ENCODE measurements around the gene NEK6.
A peak's percentile ranks its signal among the peaks of the same experiment; 100 is the strongest.

Gene NEK6

DNA sequence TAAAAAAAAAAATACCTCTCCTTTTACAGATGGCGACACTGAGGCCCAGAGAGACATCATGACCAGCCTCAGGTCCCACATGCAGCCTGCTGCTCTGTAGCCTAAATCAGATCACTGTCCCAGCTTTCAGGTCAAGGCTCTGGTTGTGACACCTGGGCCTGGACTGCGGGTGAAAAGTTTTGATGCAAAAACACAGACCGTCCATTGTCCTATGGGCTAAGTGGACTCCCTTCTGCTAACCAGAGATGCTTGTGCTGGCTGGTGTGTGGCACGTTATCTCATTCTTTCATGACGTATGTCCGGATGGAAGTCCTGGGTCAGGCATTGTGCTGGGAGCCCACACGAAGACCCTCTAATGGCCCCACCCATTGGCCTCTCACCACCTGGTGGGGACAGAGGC is 7.8 kb downstream of the NEK6 start (continued):
- TF ChIP-seq, protein P1, sequence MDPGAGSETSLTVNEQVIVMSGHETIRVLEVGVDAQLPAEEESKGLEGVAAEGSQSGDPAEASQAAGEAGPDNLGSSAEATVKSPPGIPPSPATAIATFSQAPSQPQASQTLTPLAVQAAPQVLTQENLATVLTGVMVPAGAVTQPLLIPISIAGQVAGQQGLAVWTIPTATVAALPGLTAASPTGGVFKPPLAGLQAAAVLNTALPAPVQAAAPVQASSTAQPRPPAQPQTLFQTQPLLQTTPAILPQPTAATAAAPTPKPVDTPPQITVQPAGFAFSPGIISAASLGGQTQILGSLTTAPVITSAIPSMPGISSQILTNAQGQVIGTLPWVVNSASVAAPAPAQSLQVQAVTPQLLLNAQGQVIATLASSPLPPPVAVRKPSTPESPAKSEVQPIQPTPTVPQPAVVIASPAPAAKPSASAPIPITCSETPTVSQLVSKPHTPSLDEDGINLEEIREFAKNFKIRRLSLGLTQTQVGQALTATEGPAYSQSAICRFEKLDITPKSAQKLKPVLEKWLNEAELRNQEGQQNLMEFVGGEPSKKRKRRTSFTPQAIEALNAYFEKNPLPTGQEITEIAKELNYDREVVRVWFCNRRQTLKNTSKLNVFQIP (CRISPR knock-in tag; IDR thresholded peaks at IDR 0.05; ENCODE audit: borderline replicate concordance, low read depth) = no peak

DNA sequence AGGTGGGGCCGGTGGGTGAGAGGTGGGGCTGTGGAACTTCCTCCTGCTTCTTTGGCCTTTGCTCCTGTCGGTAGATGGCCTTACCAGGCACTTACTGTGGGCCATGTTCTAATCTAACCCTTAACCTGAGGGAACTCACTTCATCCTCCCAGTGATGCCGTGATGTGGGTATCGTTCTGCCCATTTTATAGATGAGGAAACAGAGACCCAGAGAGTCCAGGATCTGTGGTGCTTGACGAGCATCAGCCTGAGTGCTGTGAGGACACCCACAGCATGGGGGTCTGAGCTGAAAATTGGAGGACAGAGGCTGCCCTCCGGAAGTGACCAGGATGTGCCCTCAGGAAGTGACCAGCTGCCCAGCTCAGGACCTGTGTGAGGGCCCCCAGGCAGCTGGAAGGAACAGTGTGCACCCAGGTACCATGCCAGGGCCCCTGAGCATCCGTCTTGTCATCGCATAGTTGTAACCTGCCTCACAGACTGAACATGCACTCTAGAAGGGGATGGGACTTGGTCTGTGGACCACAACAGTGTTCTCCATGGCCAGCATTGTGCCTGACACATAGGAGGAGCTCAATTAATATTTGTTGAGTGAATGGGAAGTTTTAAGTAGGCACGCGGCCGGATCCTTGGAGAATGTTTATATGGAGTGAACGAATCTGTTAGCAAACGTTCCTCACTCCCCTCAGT is 8.5 kb downstream of the NEK6 start:
- peak; percentile 31 for ATAC-seq
- TF ChIP-seq ZNF8 (CRISPR knock-in tag; IDR thresholded peaks at IDR 0.05) = no peak
- no peak for TF ChIP-seq RARB (CRISPR knock-in tag; IDR thresholded peaks at IDR 0.05)
- no peak for TF ChIP-seq ZFP3 (CRISPR knock-in tag; IDR thresholded peaks at IDR 0.05)

DNA sequence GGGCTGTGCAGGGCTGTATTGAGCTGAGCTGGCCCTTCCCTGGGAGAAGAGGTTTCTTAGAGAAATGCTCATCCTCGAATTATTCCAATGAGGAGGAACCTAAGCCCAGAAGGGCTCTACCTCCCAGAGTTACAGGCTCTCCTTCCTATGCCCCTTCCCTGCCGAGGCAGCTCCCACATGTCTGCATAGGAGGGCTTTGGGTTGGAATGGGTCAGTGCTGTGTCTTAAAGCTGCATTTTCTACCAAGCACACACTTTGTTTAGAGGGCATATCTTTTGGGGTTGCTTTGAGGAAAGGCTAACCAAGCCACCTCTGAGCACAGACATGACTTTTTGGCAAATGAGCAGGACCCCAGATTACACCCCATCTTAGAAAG is 9.1 kb downstream of the NEK6 start:
- ATAC-seq = peak; percentile 52
- TF ChIP-seq BACH2 (CRISPR knock-in tag; IDR thresholded peaks at IDR 0.05; ENCODE audit: borderline replicate concordance) (no peak), GLIS3 (CRISPR knock-in tag; IDR thresholded peaks at IDR 0.05) (no peak), ZFP30 (CRISPR knock-in tag; IDR thresholded peaks at IDR 0.05) (no peak), PPARA (CRISPR knock-in tag; IDR thresholded peaks at IDR 0.05; ENCODE audit: borderline replicate concordance) (no peak), OSR1 (CRISPR knock-in tag; IDR thresholded peaks at IDR 0.05) (no peak)
- TF ChIP-seq, protein P2, sequence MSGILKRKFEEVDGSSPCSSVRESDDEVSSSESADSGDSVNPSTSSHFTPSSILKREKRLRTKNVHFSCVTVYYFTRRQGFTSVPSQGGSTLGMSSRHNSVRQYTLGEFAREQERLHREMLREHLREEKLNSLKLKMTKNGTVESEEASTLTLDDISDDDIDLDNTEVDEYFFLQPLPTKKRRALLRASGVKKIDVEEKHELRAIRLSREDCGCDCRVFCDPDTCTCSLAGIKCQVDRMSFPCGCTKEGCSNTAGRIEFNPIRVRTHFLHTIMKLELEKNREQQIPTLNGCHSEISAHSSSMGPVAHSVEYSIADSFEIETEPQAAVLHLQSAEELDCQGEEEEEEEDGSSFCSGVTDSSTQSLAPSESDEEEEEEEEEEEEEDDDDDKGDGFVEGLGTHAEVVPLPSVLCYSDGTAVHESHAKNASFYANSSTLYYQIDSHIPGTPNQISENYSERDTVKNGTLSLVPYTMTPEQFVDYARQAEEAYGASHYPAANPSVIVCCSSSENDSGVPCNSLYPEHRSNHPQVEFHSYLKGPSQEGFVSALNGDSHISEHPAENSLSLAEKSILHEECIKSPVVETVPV (CRISPR knock-in tag; IDR thresholded peaks at IDR 0.05) = no peak

DNA sequence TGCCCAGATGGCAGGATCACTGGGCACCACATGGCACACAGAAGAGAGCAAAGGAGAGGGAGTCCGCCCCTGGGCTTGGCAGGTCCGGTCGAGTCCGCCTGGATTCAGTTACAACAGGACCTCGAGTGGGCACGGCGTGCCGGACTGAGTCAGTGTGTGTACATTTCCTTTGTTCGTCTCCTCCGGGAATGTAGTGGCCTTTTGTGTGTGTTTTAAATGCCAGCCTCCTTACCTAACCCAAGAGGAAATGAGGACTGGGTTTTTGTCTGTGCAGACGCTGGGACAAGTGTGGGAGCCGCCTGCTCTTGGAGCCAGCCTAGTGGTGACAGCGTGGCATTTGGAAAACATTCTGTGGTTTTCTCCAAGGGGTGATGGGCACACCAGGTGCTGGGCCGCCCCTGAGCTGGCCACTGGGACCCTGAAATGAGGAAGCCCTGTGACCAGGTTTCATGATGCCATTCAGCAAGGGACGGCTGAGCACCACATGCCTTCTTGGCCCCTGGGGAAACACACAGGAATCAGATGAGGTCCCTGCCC is 9.6 kb downstream of the NEK6 start:
- TF ChIP-seq ARNTL (CRISPR knock-in tag; IDR thresholded peaks at IDR 0.05; ENCODE audit: borderline replicate concordance, low read depth) (no peak), ZNF565 (CRISPR knock-in tag; conservative IDR thresholded peaks at IDR 0.05; ENCODE audit: low read depth) (no peak), TCF4 (CRISPR knock-in tag; IDR thresholded peaks at IDR 0.05; ENCODE audit: borderline replicate concordance) (no peak), ZNF70 (CRISPR knock-in tag; IDR thresholded peaks at IDR 0.05) (no peak), GLIS3 (CRISPR knock-in tag; IDR thresholded peaks at IDR 0.05) (no peak), ISL1 (CRISPR knock-in tag; IDR thresholded peaks at IDR 0.05) (no peak), ESRRG (CRISPR knock-in tag; IDR thresholded peaks at IDR 0.05) (no peak), ZNF8 (CRISPR knock-in tag; IDR thresholded peaks at IDR 0.05) (no peak)
- TF ChIP-seq, protein P2 (CRISPR knock-in tag; IDR thresholded peaks at IDR 0.05) = no peak
- TF ChIP-seq, protein P3, sequence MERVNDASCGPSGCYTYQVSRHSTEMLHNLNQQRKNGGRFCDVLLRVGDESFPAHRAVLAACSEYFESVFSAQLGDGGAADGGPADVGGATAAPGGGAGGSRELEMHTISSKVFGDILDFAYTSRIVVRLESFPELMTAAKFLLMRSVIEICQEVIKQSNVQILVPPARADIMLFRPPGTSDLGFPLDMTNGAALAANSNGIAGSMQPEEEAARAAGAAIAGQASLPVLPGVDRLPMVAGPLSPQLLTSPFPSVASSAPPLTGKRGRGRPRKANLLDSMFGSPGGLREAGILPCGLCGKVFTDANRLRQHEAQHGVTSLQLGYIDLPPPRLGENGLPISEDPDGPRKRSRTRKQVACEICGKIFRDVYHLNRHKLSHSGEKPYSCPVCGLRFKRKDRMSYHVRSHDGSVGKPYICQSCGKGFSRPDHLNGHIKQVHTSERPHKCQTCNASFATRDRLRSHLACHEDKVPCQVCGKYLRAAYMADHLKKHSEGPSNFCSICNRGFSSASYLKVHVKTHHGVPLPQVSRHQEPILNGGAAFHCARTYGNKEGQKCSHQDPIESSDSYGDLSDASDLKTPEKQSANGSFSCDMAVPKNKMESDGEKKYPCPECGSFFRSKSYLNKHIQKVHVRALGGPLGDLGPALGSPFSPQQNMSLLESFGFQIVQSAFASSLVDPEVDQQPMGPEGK (CRISPR knock-in tag; IDR thresholded peaks at IDR 0.05; ENCODE audit: borderline replicate concordance) = no peak
- peak; percentile 88 for ATAC-seq

DNA sequence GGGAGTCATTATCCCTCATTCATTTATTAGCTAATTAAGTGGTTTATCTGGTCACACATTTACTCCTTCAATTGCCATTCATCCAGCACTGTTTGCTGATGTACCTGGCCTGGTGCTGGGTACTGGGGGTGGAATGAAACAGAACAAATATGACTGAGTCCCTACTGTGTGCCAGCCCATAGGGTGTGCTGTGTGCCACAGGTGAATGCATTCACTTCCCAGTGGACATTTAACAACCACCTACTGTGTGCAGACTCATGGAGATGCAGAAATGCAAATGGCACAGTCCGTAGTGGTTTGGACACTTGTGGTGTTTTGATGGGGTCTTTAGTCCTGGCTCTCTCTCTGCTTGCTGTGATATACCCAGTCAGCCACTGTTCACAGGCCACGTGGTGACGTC is 10.5 kb downstream of the NEK6 start:
- no peak for ATAC-seq
- TF ChIP-seq SNAI2 (CRISPR knock-in tag; IDR thresholded peaks at IDR 0.05) (no peak), ZFP30 (CRISPR knock-in tag; IDR thresholded peaks at IDR 0.05) (no peak), ARNTL (CRISPR knock-in tag; IDR thresholded peaks at IDR 0.05; ENCODE audit: borderline replicate concordance, low read depth) (no peak), ZNF70 (CRISPR knock-in tag; IDR thresholded peaks at IDR 0.05) (no peak), ZNF8 (CRISPR knock-in tag; IDR thresholded peaks at IDR 0.05) (no peak), ZFP3 (CRISPR knock-in tag; IDR thresholded peaks at IDR 0.05) (no peak), ISL1 (CRISPR knock-in tag; IDR thresholded peaks at IDR 0.05) (no peak), PPARA (CRISPR knock-in tag; IDR thresholded peaks at IDR 0.05; ENCODE audit: borderline replicate concordance) (no peak), TCF4 (CRISPR knock-in tag; IDR thresholded peaks at IDR 0.05; ENCODE audit: borderline replicate concordance) (no peak), CSDC2 (CRISPR knock-in tag; IDR thresholded peaks at IDR 0.05) (no peak), ESRRG (CRISPR knock-in tag; IDR thresholded peaks at IDR 0.05) (no peak)
- TF ChIP-seq, protein P4, sequence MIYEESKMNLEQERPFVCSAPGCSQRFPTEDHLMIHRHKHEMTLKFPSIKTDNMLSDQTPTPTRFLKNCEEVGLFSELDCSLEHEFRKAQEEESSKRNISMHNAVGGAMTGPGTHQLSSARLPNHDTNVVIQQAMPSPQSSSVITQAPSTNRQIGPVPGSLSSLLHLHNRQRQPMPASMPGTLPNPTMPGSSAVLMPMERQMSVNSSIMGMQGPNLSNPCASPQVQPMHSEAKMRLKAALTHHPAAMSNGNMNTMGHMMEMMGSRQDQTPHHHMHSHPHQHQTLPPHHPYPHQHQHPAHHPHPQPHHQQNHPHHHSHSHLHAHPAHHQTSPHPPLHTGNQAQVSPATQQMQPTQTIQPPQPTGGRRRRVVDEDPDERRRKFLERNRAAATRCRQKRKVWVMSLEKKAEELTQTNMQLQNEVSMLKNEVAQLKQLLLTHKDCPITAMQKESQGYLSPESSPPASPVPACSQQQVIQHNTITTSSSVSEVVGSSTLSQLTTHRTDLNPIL (CRISPR knock-in tag; IDR thresholded peaks at IDR 0.05; ENCODE audit: low read depth) = no peak
- TF ChIP-seq, protein P5, sequence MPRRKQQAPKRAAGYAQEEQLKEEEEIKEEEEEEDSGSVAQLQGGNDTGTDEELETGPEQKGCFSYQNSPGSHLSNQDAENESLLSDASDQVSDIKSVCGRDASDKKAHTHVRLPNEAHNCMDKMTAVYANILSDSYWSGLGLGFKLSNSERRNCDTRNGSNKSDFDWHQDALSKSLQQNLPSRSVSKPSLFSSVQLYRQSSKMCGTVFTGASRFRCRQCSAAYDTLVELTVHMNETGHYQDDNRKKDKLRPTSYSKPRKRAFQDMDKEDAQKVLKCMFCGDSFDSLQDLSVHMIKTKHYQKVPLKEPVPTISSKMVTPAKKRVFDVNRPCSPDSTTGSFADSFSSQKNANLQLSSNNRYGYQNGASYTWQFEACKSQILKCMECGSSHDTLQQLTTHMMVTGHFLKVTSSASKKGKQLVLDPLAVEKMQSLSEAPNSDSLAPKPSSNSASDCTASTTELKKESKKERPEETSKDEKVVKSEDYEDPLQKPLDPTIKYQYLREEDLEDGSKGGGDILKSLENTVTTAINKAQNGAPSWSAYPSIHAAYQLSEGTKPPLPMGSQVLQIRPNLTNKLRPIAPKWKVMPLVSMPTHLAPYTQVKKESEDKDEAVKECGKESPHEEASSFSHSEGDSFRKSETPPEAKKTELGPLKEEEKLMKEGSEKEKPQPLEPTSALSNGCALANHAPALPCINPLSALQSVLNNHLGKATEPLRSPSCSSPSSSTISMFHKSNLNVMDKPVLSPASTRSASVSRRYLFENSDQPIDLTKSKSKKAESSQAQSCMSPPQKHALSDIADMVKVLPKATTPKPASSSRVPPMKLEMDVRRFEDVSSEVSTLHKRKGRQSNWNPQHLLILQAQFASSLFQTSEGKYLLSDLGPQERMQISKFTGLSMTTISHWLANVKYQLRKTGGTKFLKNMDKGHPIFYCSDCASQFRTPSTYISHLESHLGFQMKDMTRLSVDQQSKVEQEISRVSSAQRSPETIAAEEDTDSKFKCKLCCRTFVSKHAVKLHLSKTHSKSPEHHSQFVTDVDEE (CRISPR knock-in tag; IDR thresholded peaks at IDR 0.05) = no peak
- TF ChIP-seq, protein P1 (CRISPR knock-in tag; IDR thresholded peaks at IDR 0.05; ENCODE audit: borderline replicate concordance, low read depth) = no peak

Measured in SK-N-SH treated with all-trans-retinoic acid at 6 μM for 48 hours (cell line).